GM12878 (cell line): ENCODE data around the gene SPRN. TPM values are rescaled to one million over a fixed set of nuclear protein-coding genes. Genes with fewer than 3 reads are reported as not detected.

Experiments
- ASH2L ChIP-seq: fragments of 300-600, 200-600 bp; sonication (generic); IDR thresholded peaks from 2 replicates; pipeline ENCODE4 v1.6.1; 2017; ENCODE audit warnings: low read depth, mild to moderate bottlenecking, borderline replicate concordance
- ATF2 ChIP-seq: IDR thresholded peaks from 2 replicates; pipeline ENCODE4 v1.6.1; 2012; ENCODE audit warnings: low read length, inconsistent platforms
- BACH1 ChIP-seq: fragments of 450-650 bp; IDR thresholded peaks from 2 replicates; pipeline ENCODE4 v1.6.1; 2017; ENCODE audit warnings: mild to moderate bottlenecking, borderline replicate concordance
- BRCA1 ChIP-seq: IDR thresholded peaks from 2 replicates; pipeline ENCODE4 v1.6.1; 2011; ENCODE audit warnings: low read depth, low read length, improper control_type of control experiment
- CBX3 ChIP-seq: fragments of 200-600 bp; sonication (generic); IDR thresholded peaks from 2 replicates; pipeline ENCODE4 v1.6.1; 2016; ENCODE audit warnings: low read depth, borderline replicate concordance
- DPF2 ChIP-seq: fragments of 450-650 bp; IDR thresholded peaks from 2 replicates; pipeline ENCODE4 v1.6.1; 2017; ENCODE audit warnings: mild to moderate bottlenecking
- GABPA ChIP-seq: IDR thresholded peaks from 2 replicates; pipeline ENCODE4 v1.6.1; 2014; ENCODE audit warnings: antibody characterized with exemption, low read depth, mild to moderate bottlenecking, inconsistent platforms
- HCFC1 ChIP-seq: fragments of 150-350 bp; IDR thresholded peaks from 2 replicates; pipeline ENCODE4 v1.6.1; 2014; ENCODE audit warnings: low read length
- HDAC2 ChIP-seq: fragments of 200-600 bp; sonication (generic); IDR thresholded peaks from 2 replicates; pipeline ENCODE4 v1.6.1; 2017
- IKZF2 ChIP-seq, 2 experiments: fragments of 450-650 bp; IDR thresholded peaks; 2 replicates each; pipeline ENCODE4 v1.6.1; 2017; ENCODE audit warnings: mild to moderate bottlenecking in 2 of 2, moderate library complexity in 2 of 2
- IRF5 ChIP-seq: fragments of 450-650 bp; IDR thresholded peaks from 2 replicates; pipeline ENCODE4 v1.6.1; 2017; ENCODE audit warnings: borderline replicate concordance
- LARP7 ChIP-seq: fragments of 450-650 bp; IDR thresholded peaks from 2 replicates; pipeline ENCODE4 v1.6.1; 2017; ENCODE audit warnings: mild to moderate bottlenecking
- PKNOX1 ChIP-seq: fragments of 450-650 bp; IDR thresholded peaks from 2 replicates; pipeline ENCODE4 v1.6.1; 2016; ENCODE audit warnings: mild to moderate bottlenecking
- POLR2AphosphoS2 ChIP-seq: IDR thresholded peaks from 2 replicates; pipeline ENCODE4 v1.6.1; 2011; ENCODE audit warnings: low read depth, mild to moderate bottlenecking, low read length, improper control_type of control experiment, moderate library complexity
- PRDM15 ChIP-seq: fragments of 450-650 bp; formaldehyde crosslinking; IDR thresholded peaks from 2 replicates; pipeline ENCODE4 v1.4.0; 2020; ENCODE audit warnings: mild to moderate bottlenecking, moderate library complexity
- RAD51 ChIP-seq: fragments of 450-650 bp; IDR thresholded peaks from 2 replicates; pipeline ENCODE4 v1.6.1; 2016; ENCODE audit warnings: moderate library complexity, mild to moderate bottlenecking, inconsistent platforms
- RELB ChIP-seq: fragments of 450-650 bp; IDR thresholded peaks from 2 replicates; pipeline ENCODE4 v1.6.1; 2017; ENCODE audit warnings: low read depth, mild to moderate bottlenecking, moderate library complexity
- SPI1 ChIP-seq: IDR thresholded peaks from 2 replicates; pipeline ENCODE4 v1.6.1; 2011; ENCODE audit warnings: low read depth, mild to moderate bottlenecking, low read length, moderate library complexity, borderline replicate concordance; ENCODE audit not compliant: insufficient read depth
- USF1 ChIP-seq: IDR thresholded peaks from 2 replicates; pipeline ENCODE4 v1.6.1; 2011; ENCODE audit warnings: borderline replicate concordance, low read depth, mild to moderate bottlenecking, moderate library complexity, mixed read lengths, low read length; ENCODE audit not compliant: insufficient read depth; ENCODE audit errors: extremely low read length
- ZBED1 ChIP-seq: IDR thresholded peaks from 2 replicates; pipeline ENCODE4 v1.6.1; 2016; ENCODE audit warnings: borderline replicate concordance
- polyA plus RNA-seq, 11 experiments: library from polyadenylated mRNA; depleted of rRNA in 4 of 11; unstranded in 6 of 11; stranded (reverse) in 5 of 11; fragments of >200 nt; fragmentation: Nextera tagmentation in 4 of 11; fragmentation: Illumina TruSeq in 1 of 11; extraction: Ambion mirVana in 4 of 11; extraction: Trizol in 1 of 11; gene quantifications; 1 replicate in 1 of 11; 2 replicates in 10 of 11; pipeline versions ENCODE4 v1.2.1 to v1.2.3, GENCODE V29; 2011 to 2016; ENCODE audit warnings: inconsistent platforms in 2 of 11, missing spikeins in 2 of 11, low read depth in 1 of 11
- total RNA-seq, 4 experiments: library from RNA; depleted of rRNA in 3 of 4; stranded (reverse); fragments of >200 nt in 3 of 4; fragmentation: Illumina TruSeq in 1 of 4; extraction: Trizol in 1 of 4; gene quantifications; 2 replicates each; pipeline versions ENCODE4 v1.2.1 to v1.2.3, GENCODE V29; 2013 to 2021

Gene SPRN
- total and polyA plus RNA-seq, 10 of the 15 experiments (the other 5 are each of a cell fraction or from before 2014, with no cell fraction given), result 0.03 to 0.96 (median 0.46) TPM; not detected in 6

- TF ChIP-seq PRDM15, result no peak
- peak; percentile 94; the same call in 1 of the 2 replicates for TF ChIP-seq ZBED1
- 0 out of 2 replicates have a peak, but pooled peaks have one; percentile 30 for TF ChIP-seq POLR2AphosphoS2
- TF ChIP-seq GABPA, result peak; percentile 54; the same call in 1 of the 2 replicates
- TF ChIP-seq CBX3, result no peak
- no peak for TF ChIP-seq BRCA1
- TF ChIP-seq IRF5, result no peak
- TF ChIP-seq ATF2, result peak; percentile 91
- TF ChIP-seq USF1, result no peak
- peak; percentile 80; the same call in 1 of the 2 replicates for TF ChIP-seq DPF2
- TF ChIP-seq HCFC1, result no peak
- TF ChIP-seq LARP7, result peak; percentile 82
- TF ChIP-seq HDAC2, result no peak
- no peak; the same call in 1 of the 2 replicates for TF ChIP-seq BACH1
- TF ChIP-seq RAD51, result no peak
- TF ChIP-seq SPI1, result peak; percentile 93
- TF ChIP-seq ASH2L, result no peak
- TF ChIP-seq PKNOX1, result peak; percentile 97
- TF ChIP-seq RELB, result peak; percentile 78
- peak; percentile 90 to 93 for TF ChIP-seq IKZF2 (IDR thresholded peaks at IDR 0.05)
Observed at GRCh38 chr10:133388973-133389818, 35.2 kb downstream of the SPRN start (continued).
